Measurements from ENCODE around the gene DLG5. TPM values are rescaled to one million over a fixed set of nuclear protein-coding genes. Genes with fewer than 3 reads are reported as not detected.

Gene DLG5
- polyA plus RNA-seq, 1 of the 3 experiments (the other 2 are of a cell fraction) = 31.3 TPM

- Histone ChIP-seq H3K9me3 (no peaks in the 10 kb centered on the region), H3K27me3 (ENCODE audit: insufficient read depth) (no peaks in the 10 kb centered on the region), H3F3A (replicated peaks; ENCODE audit: insufficient read depth) (peaks cover 5% of the 10 kb centered on the region), H3K4me3 (ENCODE audit: low read depth in 2 of 2, low read length in 1 of 2) (no peak overlapping the region), H3K4me1 (ENCODE audit: control insufficient read depth in 1 of 2, insufficient read depth in 2 of 2, low read depth in 1 of 2, low read length in 1 of 2) (peaks cover 15 to 23% of the 10 kb centered on the region in 2 experiments; a peak in 2 of 4 replicates), H4K20me1 (ENCODE audit: insufficient read depth) (peaks cover 85% of the 10 kb centered on the region), H3K4me2 (no peak overlapping the region), H2AFZ (ENCODE audit: low read depth) (no peak overlapping the region), H3K9ac (no peak overlapping the region), H3K27ac (ENCODE audit: low read depth in 2 of 2, low read length in 1 of 2) (no peak overlapping the region), H3K79me2 (ENCODE audit: insufficient read depth) (peaks cover 99% of the 10 kb centered on the region), H3K36me3 (replicated peaks in 1 of 2; ENCODE audit: control insufficient read depth in 1 of 2, insufficient read depth in 2 of 2, low read length in 1 of 2) (no peaks in the 10 kb centered on the region), H3K9me2 (no peaks in the 10 kb centered on the region)
- ChIA-PET CTCF (interaction anchor here (1.0 kb wide), 2 partner anchors 11 to 110 kb away, joined by 3 to 4 read pairs; no protein-coding TSS in a partner anchor), POLR2A (no interaction called here)
- no peak for TF ChIP-seq GATA2 (CRISPR knock-in tag; IDR thresholded peaks at IDR 0.05)
- TF ChIP-seq MAX (IDR thresholded peaks at IDR 0.05; ENCODE audit: low read depth) = no peak
- TF ChIP-seq ELF1 (IDR thresholded peaks at IDR 0.05) = no peak
- no peak for TF ChIP-seq JUND (IDR thresholded peaks at IDR 0.05)
- TF ChIP-seq NRF1 (IDR thresholded peaks at IDR 0.05; ENCODE audit: low read depth, low read length) = no peak
- peak; percentile 24; the same call in 1 of the 2 replicates for TF ChIP-seq CTCF (IDR thresholded peaks at IDR 0.05)
- no peak for TF ChIP-seq TCF12 (IDR thresholded peaks at IDR 0.05)
- TF ChIP-seq ZBTB33 (IDR thresholded peaks at IDR 0.05; ENCODE audit: borderline replicate concordance, low read depth) = no peak
- TF ChIP-seq NFIC (IDR thresholded peaks at IDR 0.05; ENCODE audit: borderline replicate concordance) = no peak
- TF ChIP-seq RAD21 (IDR thresholded peaks at IDR 0.05; ENCODE audit: low read length) = peak; percentile 40; the same call in 1 of the 2 replicates
- TF ChIP-seq YY1 (IDR thresholded peaks at IDR 0.05; ENCODE audit: low read depth) = no peak
- TF ChIP-seq MXI1 (IDR thresholded peaks at IDR 0.05; ENCODE audit: low read depth, low read length) = no peak
- no peak for TF ChIP-seq USF2 (IDR thresholded peaks at IDR 0.05; ENCODE audit: borderline replicate concordance, low read depth, low read length)
- no peak for TF ChIP-seq IRF3 (IDR thresholded peaks at IDR 0.05; ENCODE audit: low read depth, low read length)
- TF ChIP-seq SMC3 (IDR thresholded peaks at IDR 0.05; ENCODE audit: low read depth, low read length) = peak; percentile 24; the same call in 1 of the 2 replicates
- no peak for TF ChIP-seq FOSL2 (IDR thresholded peaks at IDR 0.05; ENCODE audit: borderline replicate concordance, low read depth)
- TF ChIP-seq FOXM1 (IDR thresholded peaks at IDR 0.05; ENCODE audit: low read depth) = no peak
- no peak for TF ChIP-seq EP300 (IDR thresholded peaks at IDR 0.05; ENCODE audit: borderline replicate concordance in 1 of 2, low read depth in 1 of 2, low read length in 1 of 2)
- no peak for TF ChIP-seq MEF2A (IDR thresholded peaks at IDR 0.05; ENCODE audit: borderline replicate concordance, low read depth)
- no peak for TF ChIP-seq RFX5 (IDR thresholded peaks at IDR 0.05; ENCODE audit: low read length)
- TF ChIP-seq REST (IDR thresholded peaks at IDR 0.05; ENCODE audit: low read depth, low read length) = no peak
- TF ChIP-seq SIN3A (IDR thresholded peaks at IDR 0.05; ENCODE audit: borderline replicate concordance, low read depth, low read length) = no peak
- no peak for DNase-seq
- WGBS (ENCODE audit: low lambda C conversion rate) = 97% methylated on average over 9 of the region's 9 CpGs
These were observed 18.4 kb downstream of the DLG5 start for GRCh38 chr10:77907900-77908717.
